GM12878 (cell line): ENCODE data around the gene MAML3.

Experiments used
- EP300 ChIP-seq, 2 experiments: fragments of 150-350 bp in 1 of 2; IDR thresholded peaks; 2 replicates each; pipeline ENCODE4 v1.6.1; 2011 to 2012; ENCODE audit warnings: low read depth in 2 of 2, low read length in 2 of 2, borderline replicate concordance in 1 of 2, improper control_type of control experiment in 1 of 2, inconsistent platforms in 1 of 2; ENCODE audit not compliant: control insufficient read depth in 1 of 2
- MYC ChIP-seq: IDR thresholded peaks from 2 replicates; pipeline ENCODE4 v1.6.1; 2011; ENCODE audit warnings: mild to moderate bottlenecking, low read length, moderate library complexity, inconsistent platforms; ENCODE audit not compliant: insufficient read depth, insufficient replicate concordance, insufficient read length, severe bottlenecking
- YY1 ChIP-seq: IDR thresholded peaks from 2 replicates; pipeline ENCODE4 v1.6.1; 2011; ENCODE audit warnings: low read depth, mild to moderate bottlenecking, low read length
- TF ChIP-seq, protein P1 (sequence below): IDR thresholded peaks from 2 replicates; pipeline ENCODE4 v1.6.1; 2012; ENCODE audit warnings: low read depth, low read length, improper control_type of control experiment
- TF ChIP-seq, protein P2 (sequence below), 3 experiments: IDR thresholded peaks in 2 of 3; conservative IDR thresholded peaks in 1 of 3; 2 replicates each; pipeline ENCODE4 v1.5.1; 2011; ENCODE audit warnings: low read depth in 3 of 3, low read length in 3 of 3, mild to moderate bottlenecking in 3 of 3, control low read depth in 2 of 3, moderate library complexity in 2 of 3, inconsistent platforms in 1 of 3, mixed read lengths in 1 of 3; ENCODE audit not compliant: control insufficient read depth in 2 of 3, insufficient read depth in 1 of 3; ENCODE audit errors: extremely low read depth in 1 of 3

DNA sequence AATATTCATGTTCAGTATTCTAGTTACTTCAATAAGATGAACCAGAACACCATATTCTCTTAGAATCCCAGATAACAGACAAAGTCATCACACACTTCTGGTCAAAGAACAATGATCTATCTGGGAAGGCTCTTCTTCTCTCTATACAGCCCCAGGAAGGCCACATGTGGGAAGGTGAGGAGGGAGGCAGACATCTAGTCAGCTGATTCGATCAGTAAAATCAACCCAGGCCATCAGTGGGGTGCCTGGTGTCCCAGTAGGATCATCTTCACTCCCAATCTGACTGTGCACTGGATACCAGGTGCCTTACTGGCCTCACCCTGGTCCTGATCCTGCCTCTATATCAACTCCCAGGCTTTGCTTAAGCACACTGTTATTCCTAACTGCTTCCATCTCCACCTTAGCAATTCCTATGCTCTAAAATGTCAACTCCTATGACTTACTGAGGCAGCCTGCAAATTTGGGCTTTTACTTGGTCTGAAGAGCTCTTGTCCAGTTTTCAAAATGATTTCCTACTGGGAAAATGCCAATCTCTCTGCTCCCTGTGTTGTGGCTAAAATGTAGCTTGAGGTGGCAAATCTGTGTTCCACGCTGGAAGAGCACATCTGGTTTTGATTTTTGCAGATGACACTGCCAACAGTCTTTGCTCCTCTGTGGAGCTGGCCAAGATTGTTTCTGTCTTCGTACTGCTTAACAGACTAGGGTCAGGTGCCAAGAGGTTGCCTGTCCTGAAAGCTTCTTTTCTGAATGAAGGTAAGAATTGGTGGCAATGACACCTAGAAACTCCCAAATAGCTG is 359.6 kb downstream of the MAML3 start:
- TF ChIP-seq, protein P1, sequence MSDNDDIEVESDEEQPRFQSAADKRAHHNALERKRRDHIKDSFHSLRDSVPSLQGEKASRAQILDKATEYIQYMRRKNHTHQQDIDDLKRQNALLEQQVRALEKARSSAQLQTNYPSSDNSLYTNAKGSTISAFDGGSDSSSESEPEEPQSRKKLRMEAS: no peak
- TF ChIP-seq, protein P2, sequence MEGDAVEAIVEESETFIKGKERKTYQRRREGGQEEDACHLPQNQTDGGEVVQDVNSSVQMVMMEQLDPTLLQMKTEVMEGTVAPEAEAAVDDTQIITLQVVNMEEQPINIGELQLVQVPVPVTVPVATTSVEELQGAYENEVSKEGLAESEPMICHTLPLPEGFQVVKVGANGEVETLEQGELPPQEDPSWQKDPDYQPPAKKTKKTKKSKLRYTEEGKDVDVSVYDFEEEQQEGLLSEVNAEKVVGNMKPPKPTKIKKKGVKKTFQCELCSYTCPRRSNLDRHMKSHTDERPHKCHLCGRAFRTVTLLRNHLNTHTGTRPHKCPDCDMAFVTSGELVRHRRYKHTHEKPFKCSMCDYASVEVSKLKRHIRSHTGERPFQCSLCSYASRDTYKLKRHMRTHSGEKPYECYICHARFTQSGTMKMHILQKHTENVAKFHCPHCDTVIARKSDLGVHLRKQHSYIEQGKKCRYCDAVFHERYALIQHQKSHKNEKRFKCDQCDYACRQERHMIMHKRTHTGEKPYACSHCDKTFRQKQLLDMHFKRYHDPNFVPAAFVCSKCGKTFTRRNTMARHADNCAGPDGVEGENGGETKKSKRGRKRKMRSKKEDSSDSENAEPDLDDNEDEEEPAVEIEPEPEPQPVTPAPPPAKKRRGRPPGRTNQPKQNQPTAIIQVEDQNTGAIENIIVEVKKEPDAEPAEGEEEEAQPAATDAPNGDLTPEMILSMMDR (IDR thresholded peaks at IDR 0.05 in 2 of 3, conservative IDR thresholded peaks at IDR 0.05 in 1 of 3; ENCODE audit: control insufficient read depth in 2 of 3, extremely low read depth in 1 of 3, insufficient read depth in 1 of 3, low read depth in 3 of 3, low read length in 3 of 3): no peak
- TF ChIP-seq EP300 (IDR thresholded peaks at IDR 0.05; ENCODE audit: borderline replicate concordance in 1 of 2, control insufficient read depth in 1 of 2, low read depth in 2 of 2, low read length in 2 of 2) (no peak), MYC (no peak), YY1 (no peak)
